ENCODE measurements around the gene TTC23.

DNA sequence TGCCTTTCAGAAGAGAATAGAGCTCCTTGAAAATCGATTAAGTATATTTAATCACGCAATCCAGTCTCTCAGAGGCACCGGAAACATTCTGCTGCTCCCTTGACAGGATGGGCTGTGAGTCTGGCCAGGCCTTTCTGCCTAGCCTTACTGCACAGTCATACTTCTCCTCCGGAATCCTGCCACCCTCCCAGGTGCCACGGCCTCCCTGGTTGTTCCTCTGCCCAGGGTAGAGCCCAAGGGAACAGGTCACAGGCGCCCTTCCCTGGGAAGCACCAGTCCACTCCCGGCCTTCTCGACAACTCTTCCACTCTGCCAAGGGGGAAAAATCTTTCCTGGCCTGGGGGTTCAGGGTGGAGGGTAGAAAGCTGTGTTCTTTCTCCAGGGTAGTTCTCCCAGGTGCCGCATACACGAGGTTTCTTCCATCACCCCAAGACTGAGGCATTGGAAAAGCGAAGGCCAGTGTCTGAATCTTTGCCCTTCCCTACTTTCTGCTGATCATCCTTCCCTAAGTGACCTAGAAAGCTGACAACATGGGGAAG, 161.9 kb downstream of the TTC23 start:
- TF ChIP-seq, protein P1, sequence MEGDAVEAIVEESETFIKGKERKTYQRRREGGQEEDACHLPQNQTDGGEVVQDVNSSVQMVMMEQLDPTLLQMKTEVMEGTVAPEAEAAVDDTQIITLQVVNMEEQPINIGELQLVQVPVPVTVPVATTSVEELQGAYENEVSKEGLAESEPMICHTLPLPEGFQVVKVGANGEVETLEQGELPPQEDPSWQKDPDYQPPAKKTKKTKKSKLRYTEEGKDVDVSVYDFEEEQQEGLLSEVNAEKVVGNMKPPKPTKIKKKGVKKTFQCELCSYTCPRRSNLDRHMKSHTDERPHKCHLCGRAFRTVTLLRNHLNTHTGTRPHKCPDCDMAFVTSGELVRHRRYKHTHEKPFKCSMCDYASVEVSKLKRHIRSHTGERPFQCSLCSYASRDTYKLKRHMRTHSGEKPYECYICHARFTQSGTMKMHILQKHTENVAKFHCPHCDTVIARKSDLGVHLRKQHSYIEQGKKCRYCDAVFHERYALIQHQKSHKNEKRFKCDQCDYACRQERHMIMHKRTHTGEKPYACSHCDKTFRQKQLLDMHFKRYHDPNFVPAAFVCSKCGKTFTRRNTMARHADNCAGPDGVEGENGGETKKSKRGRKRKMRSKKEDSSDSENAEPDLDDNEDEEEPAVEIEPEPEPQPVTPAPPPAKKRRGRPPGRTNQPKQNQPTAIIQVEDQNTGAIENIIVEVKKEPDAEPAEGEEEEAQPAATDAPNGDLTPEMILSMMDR (IDR thresholded peaks at IDR 0.05; ENCODE audit: insufficient read depth, low read length): no peak
- TF ChIP-seq, protein P2, sequence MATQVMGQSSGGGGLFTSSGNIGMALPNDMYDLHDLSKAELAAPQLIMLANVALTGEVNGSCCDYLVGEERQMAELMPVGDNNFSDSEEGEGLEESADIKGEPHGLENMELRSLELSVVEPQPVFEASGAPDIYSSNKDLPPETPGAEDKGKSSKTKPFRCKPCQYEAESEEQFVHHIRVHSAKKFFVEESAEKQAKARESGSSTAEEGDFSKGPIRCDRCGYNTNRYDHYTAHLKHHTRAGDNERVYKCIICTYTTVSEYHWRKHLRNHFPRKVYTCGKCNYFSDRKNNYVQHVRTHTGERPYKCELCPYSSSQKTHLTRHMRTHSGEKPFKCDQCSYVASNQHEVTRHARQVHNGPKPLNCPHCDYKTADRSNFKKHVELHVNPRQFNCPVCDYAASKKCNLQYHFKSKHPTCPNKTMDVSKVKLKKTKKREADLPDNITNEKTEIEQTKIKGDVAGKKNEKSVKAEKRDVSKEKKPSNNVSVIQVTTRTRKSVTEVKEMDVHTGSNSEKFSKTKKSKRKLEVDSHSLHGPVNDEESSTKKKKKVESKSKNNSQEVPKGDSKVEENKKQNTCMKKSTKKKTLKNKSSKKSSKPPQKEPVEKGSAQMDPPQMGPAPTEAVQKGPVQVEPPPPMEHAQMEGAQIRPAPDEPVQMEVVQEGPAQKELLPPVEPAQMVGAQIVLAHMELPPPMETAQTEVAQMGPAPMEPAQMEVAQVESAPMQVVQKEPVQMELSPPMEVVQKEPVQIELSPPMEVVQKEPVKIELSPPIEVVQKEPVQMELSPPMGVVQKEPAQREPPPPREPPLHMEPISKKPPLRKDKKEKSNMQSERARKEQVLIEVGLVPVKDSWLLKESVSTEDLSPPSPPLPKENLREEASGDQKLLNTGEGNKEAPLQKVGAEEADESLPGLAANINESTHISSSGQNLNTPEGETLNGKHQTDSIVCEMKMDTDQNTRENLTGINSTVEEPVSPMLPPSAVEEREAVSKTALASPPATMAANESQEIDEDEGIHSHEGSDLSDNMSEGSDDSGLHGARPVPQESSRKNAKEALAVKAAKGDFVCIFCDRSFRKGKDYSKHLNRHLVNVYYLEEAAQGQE (IDR thresholded peaks at IDR 0.05; ENCODE audit: insufficient replicate concordance, low read depth): no peak
